Fibroblast of skin of abdomen (primary cell): ENCODE data around the gene C4orf33.

ENCODE experiments used
- DNase-seq: peaks from one replicate; pipeline ENCODE4 v3.0.0-alpha.2; 2013

C4orf33 gene

DNA sequence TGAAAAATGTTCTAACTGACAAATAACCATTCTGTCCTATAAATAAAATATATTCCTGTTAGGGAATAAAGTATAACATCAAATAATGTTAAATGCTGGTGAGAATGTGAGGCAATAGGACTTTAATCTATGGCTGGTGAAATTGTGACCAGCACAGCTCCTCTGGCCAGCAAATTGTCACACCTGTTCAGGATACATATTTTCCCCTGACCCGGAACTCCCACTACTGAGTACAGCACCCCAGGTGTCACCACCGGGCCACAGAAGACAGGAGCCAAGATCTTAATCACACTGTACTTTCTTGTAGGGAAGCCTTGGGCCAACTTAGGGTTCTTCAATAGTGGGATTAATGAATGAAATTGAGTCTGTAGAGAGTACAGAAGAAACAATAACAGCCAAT lies 33.2 kb downstream of the C4orf33 start:
- no peak for DNase-seq

DNA sequence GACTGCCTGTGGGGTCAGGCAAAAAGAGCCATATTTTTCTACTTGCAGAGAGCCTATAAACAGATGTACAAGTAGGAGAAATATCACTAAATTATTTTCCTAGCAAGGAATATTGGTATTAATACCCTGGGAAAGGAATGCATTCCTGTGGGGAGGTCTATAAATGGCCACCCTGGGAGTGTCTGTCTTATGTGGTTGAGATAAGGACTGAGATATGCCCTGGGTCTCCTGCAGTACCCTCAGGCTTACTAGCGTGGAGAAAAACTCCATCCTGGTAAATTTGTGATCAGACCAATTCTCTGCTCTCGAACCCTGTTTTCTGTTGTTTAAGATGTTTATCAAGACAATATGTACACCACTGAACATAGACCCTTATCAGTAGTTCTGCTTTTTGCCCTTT lies 35.4 kb downstream of the C4orf33 start:
- no peak for DNase-seq

DNA sequence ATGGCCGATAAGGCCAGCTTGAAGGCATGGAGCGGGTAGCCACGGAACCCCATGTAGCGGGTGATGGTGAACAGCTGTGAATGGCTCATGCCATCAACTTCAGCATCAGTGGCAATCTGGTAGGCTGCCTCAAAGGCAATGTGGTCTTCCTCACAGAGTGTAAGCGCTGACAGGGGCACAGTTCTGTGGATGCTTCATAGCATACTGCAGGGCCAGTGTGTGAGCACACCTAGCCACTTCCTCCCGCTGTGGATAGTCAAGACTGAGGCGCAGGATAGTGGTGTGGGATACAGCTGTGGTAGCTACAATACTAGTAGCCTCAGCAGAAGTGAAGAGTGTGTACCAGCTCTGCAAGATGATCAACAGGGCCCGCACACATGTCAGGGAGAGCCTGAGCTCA lies 40.5 kb downstream of the C4orf33 start:
- DNase-seq = no peak

DNA sequence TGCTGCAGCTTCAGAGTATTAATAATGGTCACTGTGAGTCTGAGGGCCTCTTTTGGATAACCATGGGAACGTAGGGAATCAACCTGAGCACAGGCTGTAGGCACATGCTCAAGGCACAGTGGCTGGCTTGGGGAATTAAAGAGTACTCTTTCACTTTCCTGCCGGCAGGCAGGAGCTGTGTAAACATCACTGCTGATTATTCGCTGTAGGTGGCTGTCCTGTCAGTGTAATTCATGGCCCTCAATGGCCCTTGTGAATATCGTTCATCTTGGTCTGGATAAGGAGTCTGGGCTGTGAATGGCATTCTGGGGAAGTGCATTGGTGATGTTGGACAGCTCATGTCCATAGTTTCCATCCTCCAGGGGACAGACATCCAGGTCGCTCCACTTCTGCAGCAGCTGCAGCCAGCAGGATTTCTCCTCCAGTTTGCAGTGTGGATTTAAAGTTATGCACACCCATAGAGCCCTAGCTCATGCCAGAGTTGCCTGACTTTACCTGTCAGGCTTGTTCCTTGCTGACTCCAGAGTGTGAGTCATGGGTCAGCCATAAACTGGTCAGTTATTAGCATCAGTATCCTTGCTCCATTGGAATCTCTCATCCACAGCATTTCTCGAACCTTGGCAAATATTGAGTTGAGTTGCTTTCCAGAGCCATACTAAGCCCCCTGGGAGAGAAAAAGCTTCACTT lies 43.0 kb downstream of the C4orf33 start:
- DNase-seq = no peak

DNA sequence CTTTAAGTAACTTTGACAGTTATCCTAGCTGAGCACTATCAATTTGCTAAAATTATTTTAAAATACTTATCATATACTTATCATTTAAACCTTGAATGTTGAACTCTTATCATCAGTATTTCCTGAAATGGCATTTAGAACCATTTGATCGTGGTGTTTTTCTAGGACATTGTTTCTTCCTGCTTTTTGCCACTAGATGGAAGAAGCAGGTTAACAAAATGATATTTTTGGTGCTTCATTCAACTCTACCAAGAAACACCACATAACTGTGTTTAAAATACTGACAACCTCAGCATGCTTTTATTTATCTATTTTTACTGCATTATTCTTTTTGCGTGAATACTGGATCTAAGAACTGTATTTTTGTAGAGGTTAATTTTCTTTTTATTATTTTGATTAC lies 44.6 kb downstream of the C4orf33 start:
- no peak for DNase-seq

DNA sequence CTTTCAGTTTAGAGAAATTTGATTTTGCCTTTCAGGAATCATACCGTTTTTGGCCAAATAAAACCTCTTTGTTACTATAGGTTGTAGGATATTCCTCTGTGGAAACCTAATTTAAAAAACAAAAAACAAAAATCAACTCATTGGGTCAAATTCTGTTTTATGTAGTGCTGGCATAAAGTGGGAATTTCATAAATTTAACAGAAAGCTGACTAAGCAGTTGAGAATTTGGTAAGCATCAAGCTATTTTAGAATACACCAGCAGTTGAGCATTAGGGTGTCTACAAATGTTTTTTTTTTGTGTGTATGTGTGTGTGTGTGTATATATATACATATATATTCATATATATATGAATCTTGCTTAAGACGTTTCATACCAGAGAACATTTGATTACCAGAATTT lies 47.4 kb downstream of the C4orf33 start:
- no peak for DNase-seq

DNA sequence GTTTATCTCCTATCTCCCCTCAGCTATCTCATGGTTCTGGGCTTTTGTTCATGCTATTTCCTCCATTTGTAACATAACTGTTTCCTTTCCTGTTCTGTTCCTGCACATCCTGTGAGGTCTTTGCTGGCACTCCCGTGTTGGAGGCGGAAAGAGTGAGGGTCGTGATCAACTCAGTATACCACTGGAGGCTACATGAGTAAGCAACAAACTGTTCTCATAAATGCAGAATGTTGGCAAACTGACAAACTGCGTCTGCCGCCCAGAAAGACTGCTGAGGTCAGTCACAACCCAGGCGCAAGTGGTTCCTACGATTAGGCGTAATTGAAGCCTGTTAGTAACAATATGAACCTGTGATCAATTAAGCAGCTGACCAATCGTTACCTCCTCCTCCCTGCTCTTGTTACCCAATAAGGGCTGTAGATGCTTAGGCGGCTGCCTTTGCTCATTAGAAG lies 48.8 kb downstream of the C4orf33 start:
- no peak for DNase-seq

DNA sequence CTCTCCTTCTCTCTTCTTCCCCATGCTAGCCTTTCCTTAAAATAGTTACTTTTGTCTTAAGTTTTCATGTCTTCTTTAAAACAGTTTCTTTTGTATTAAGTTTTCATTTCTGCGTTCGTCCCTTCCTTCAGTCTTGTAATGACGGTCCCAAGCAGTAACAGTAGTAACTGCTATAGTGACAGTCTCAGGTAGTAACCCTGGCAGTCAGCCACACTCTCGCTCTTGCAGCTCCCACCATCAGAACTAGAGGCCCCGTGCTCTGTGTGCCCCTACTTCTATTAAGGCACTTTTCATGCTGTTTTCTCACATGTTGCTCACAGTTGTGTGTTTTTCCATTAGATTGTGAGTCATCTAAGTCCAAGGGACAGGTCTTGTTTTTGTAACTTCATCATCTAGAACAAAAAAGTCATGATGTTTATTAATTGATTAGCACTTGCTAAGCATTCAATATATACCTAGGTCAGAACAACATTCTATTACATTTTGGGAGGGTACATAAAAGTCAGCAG lies 49.3 kb downstream of the C4orf33 start:
- no peak for DNase-seq

DNA sequence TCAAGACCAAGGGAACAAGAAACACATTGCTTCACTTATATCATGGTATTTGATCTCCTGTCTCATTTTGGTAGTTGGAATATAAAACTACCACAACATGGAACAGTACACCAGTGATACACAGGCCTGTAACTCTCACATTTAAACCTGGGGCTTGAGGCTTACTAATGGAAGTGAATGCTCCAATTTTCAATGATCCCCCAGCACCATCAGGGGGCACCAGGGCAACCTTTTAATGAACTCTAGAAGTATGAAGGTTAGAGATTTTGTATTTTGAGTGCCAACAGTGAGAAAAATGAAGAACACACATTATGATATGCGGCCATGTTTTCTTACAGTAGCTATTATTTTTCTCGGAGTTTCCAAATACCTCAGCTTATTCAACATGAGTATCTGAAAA lies 50.7 kb downstream of the C4orf33 start:
- no peak for DNase-seq

DNA sequence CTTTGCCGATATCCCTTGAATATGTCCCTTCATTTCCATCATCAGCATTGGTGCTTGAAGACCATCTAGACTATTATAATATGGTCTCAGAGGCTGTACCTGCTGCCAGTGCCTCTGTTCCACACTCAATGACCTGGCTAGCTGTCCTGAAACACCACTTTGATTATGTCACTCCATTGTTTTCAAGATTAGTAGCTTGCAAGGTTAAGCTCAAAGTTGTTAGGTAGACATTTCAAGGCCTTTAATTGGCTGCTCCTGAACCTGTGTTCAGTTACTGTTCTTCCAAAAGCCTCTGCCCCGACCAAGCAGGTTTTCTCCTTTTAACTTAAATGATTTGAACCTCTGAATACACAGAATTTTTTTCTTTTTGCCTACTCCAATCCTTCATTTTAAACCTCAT lies 52.9 kb downstream of the C4orf33 start:
- no peak for DNase-seq

DNA sequence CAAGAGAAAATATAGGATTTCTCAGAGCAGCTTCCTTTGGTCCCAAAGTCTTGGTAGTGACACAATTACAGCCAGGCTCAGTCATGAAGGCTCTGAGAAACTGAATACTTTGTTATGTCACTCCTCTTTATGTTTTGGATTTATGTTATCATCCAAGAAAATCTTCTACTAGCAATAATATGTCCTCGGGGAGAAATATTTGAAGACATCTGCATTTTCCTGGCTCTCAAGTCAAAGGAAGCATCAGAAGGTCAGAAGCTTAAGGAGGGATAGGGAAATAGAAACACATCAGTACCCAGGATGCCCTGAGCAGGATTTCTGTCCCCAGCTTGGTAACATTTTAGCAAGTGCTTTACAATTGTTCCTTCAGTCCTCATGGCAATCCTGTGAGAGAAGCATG lies 54.0 kb downstream of the C4orf33 start:
- DNase-seq = no peak

DNA sequence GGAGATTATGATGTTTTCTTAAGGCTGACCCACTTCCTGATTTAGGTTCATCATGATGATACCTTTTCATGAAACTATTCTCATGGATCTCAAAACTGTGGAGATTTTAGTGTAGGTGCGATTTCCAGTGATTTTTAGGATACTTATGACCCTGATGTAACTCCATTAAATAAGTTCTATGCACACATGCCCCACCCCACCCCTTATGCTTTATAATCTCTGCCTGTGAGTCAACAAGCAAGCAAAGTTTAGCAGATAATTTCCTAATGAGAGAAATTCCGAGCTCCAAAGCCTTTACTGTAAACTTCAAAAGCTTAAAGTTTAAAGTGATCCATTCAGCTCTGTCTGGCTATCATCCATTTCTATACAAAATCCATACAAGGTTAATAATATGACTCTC lies 56.4 kb downstream of the C4orf33 start:
- DNase-seq = no peak

DNA sequence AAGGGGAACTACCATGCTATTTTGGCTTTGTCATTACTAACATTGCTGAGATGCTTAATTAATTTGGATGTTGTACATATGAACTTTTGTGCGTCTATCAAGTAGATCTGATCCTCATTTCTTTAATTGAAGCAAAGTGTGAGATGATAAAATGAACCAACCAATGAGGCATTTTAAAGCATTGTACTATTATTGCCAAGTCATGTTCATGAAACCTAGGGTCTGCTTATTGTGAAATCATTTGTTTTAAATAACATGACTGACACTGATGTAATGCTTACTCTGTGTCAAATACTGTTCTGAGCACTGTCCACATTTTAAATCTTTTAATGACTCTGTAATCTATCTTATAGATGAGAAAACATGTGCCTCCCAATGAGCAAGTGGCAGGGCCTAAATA lies 57.7 kb downstream of the C4orf33 start:
- no peak for DNase-seq

DNA sequence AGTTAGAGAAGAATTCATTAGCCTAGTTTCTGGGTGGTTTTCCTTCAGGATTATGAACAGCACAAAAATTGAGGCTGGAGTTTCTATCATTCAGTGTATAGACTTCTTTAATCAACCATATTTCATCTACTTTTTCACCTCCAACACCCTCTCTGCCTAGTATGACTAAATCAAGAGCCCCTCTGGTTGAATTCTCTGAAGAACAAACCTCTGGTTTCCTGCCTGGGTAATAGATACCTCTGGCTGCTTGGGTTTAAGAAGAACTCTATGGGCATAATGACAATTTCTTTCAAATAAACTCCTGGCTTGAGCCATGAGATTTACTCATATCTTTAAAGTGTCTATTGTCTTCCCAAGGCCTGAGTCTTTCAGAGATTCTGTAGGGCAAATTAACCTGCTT lies 66.5 kb downstream of the C4orf33 start:
- DNase-seq = no peak

DNA sequence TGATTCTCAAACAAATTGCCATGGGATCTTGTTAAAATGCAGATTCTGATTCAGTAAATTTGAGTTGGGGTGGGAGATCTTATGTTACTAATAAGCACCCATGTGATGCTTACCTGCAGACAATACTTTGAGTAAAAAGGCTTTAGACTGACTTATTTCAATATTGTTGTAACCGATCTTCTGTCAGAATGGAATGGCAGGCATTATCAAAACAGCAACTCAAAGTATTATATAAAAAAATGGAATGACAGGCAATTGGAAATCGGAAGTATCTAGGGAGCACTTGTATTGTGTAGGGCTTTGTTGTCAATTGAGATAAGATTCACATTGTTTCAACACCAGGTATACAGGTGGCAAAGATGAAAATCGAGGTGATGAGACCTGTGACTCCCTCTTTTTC lies 67.5 kb downstream of the C4orf33 start:
- no peak for DNase-seq

DNA sequence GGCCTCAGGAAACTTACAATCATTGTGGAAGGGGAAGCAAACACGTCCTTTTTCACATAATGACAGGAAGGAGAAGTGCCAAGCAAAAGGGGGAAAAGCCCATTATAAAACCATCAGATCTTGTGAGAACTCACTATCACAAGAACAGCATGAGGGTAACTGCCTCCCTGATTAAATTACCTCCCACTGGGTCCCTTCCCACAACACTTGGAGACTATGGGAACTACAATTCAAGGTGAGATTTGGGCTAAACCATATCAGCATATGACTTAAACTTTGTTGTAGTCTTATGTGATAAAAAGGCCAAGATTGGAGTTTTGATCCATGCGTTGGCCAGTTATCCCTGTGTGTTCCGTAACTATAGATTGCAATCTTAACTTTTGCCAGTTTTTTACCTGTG lies 68.3 kb downstream of the C4orf33 start:
- DNase-seq = no peak
